ENCODE results near the gene GIMAP8.

GIMAP8 gene

GRCh38 chr7:150462413-150462812 is 12.0 kb downstream of the GIMAP8 start:
- Histone ChIP-seq H3K27me3 (ENCODE audit: insufficient read depth, low read depth) (no peaks in the 10 kb centered on the region), H3K4me1 (ENCODE audit: low read depth, poor library complexity, severe bottlenecking) (no peaks in the 10 kb centered on the region), H3K4me3 (IDR thresholded peaks at IDR 0.05; ENCODE audit: insufficient read depth, low read depth, low read length) (no peak overlapping the region), H3K27ac (no peak overlapping the region), H4K20me1 (ENCODE audit: insufficient read depth) (no peaks in the 10 kb centered on the region), H3K4me2 (no peak overlapping the region), H3K9ac (no peak overlapping the region), H3K36me3 (ENCODE audit: insufficient read depth) (no peaks in the 10 kb centered on the region), H3K79me2 (ENCODE audit: insufficient read depth, low read depth) (no peaks in the 10 kb centered on the region), H2AFZ (ENCODE audit: low read depth) (no peak overlapping the region)
- no peak for TF ChIP-seq CTCF (conservative IDR thresholded peaks at IDR 0.05; ENCODE audit: low read depth, low read length)

- Histone ChIP-seq H3K4me1 (ENCODE audit: low read depth, poor library complexity, severe bottlenecking) (no peaks in the 10 kb centered on the region), H3K4me3 (IDR thresholded peaks at IDR 0.05; ENCODE audit: insufficient read depth, low read depth, low read length) (no peak overlapping the region), H3K27me3 (ENCODE audit: insufficient read depth, low read depth) (no peaks in the 10 kb centered on the region), H4K20me1 (ENCODE audit: insufficient read depth) (no peaks in the 10 kb centered on the region), H3K36me3 (ENCODE audit: insufficient read depth) (no peaks in the 10 kb centered on the region), H3K27ac (no peak overlapping the region), H3K79me2 (ENCODE audit: insufficient read depth, low read depth) (no peaks in the 10 kb centered on the region), H2AFZ (ENCODE audit: low read depth) (no peak overlapping the region), H3K9ac (no peak overlapping the region), H3K4me2 (no peak overlapping the region)
- no peak for TF ChIP-seq CTCF (conservative IDR thresholded peaks at IDR 0.05; ENCODE audit: low read depth, low read length)
Measured at GRCh38 chr7:150463461-150463860, 13.0 kb downstream of the GIMAP8 start.

GRCh38 chr7:150464962-150465361 is 14.5 kb downstream of the GIMAP8 start:
- no peaks in the 10 kb centered on the region for H4K20me1 ChIP-seq (ENCODE audit: insufficient read depth)

GRCh38 chr7:150465414-150465813 is 15.0 kb downstream of the GIMAP8 start:
- H3K27me3 ChIP-seq (ENCODE audit: insufficient read depth, low read depth), result no peaks in the 10 kb centered on the region
- no peaks in the 10 kb centered on the region for H3K36me3 ChIP-seq (ENCODE audit: insufficient read depth)
- H3K79me2 ChIP-seq (ENCODE audit: insufficient read depth, low read depth), result no peaks in the 10 kb centered on the region
- H3K9ac ChIP-seq, result no peak overlapping the region
- no peaks in the 10 kb centered on the region for H4K20me1 ChIP-seq (ENCODE audit: insufficient read depth)
- H3K4me1 ChIP-seq (ENCODE audit: low read depth, poor library complexity, severe bottlenecking), result no peaks in the 10 kb centered on the region
- TF ChIP-seq CTCF (conservative IDR thresholded peaks at IDR 0.05; ENCODE audit: low read depth, low read length), result no peak
- H3K4me3 ChIP-seq (IDR thresholded peaks at IDR 0.05; ENCODE audit: insufficient read depth, low read depth, low read length), result no peak overlapping the region
- no peak overlapping the region for H3K4me2 ChIP-seq
- H2AFZ ChIP-seq (ENCODE audit: low read depth), result no peak overlapping the region
- no peak overlapping the region for H3K27ac ChIP-seq

More at GRCh38 chr7:150464962-150465361, 14.5 kb downstream of the GIMAP8 start:
- Histone ChIP-seq H2AFZ (ENCODE audit: low read depth) (no peak overlapping the region), H3K4me2 (no peak overlapping the region), H3K27me3 (ENCODE audit: insufficient read depth, low read depth) (no peaks in the 10 kb centered on the region), H3K79me2 (ENCODE audit: insufficient read depth, low read depth) (no peaks in the 10 kb centered on the region), H3K36me3 (ENCODE audit: insufficient read depth) (no peaks in the 10 kb centered on the region), H3K9ac (no peak overlapping the region), H3K27ac (no peak overlapping the region), H3K4me3 (IDR thresholded peaks at IDR 0.05; ENCODE audit: insufficient read depth, low read depth, low read length) (no peak overlapping the region), H3K4me1 (ENCODE audit: low read depth, poor library complexity, severe bottlenecking) (no peaks in the 10 kb centered on the region)
- TF ChIP-seq CTCF (conservative IDR thresholded peaks at IDR 0.05; ENCODE audit: low read depth, low read length), result no peak

Data from KMS-11 (cell line).